Ovary (tissue), 9 donors: ENCODE data around the gene TCP11L1. TPM values are rescaled to one million over a fixed set of nuclear protein-coding genes. Genes with fewer than 3 reads are reported as not detected.
"Not testable (repeated sequence)": the region's sequence is repeated elsewhere in the genome, so short reads cannot be mapped to it uniquely, and the experiment has no call there.

Experiments used
- DNase-seq, 5 donors: peaks; one replicate each; pipeline ENCODE4 v3.0.0-alpha.2; 2019 to 2020
- H3K27ac ChIP-seq, 2 donors: fragments of 200-600 bp; one replicate each; pipeline versions ENCODE4 v1.5.1 to v1.8.0; 2019 to 2022
- H3K27me3 ChIP-seq: fragments of 200-600 bp; one replicate; pipeline ENCODE4 v1.8.0; 2022
- H3K36me3 ChIP-seq: fragments of 200-600 bp; sonication (generic); one replicate; pipeline ENCODE4 v1.5.1; 2019
- H3K4me1 ChIP-seq: one replicate; pipeline ENCODE4 v1.8.1; 2013; ENCODE audit warnings: mild to moderate bottlenecking, moderate library complexity; ENCODE audit not compliant: insufficient read depth
- H3K4me3 ChIP-seq: fragments of 200-600 bp; sonication (generic); one replicate; pipeline ENCODE4 v1.5.1; 2017
- H3K9me3 ChIP-seq, 2 donors: fragments of 200-600 bp in 1 of 2; sonication (generic) in 1 of 2; one replicate each; pipeline versions ENCODE4 v1.5.1 to v1.8.1; 2013 to 2019; ENCODE audit warnings: mild to moderate bottlenecking in 1 of 2, moderate library complexity in 1 of 2
- CTCF ChIP-seq, 3 donors: fragments of 450-650 bp in 2 of 3; fragments of 200-600 bp in 1 of 3; IDR thresholded peaks; one replicate each; pipeline versions ENCODE4 v1.5.1 to v1.8.0; 2016 to 2022; ENCODE audit warnings: antibody characterized with exemption in 3 of 3, mild to moderate bottlenecking in 1 of 3
- EP300 ChIP-seq: sonication (generic); formaldehyde crosslinking; IDR thresholded peaks from one replicate; pipeline ENCODE4 v1.6.1; 2017; ENCODE audit warnings: antibody characterized with exemption
- POLR2A ChIP-seq: fragments of 450-650 bp; IDR thresholded peaks from one replicate; pipeline ENCODE4 v1.6.1; 2017; ENCODE audit warnings: antibody characterized with exemption, mild to moderate bottlenecking, moderate library complexity
- WGBS, 3 donors: extraction: QIAGEN DNeasy Blood & Tissue Kit in 1 of 3; methylation state at CpG; one replicate each; pipeline versions ENCODE4 v1.1.5 to v1.1.7; 2013 to 2017; 5-methylcytosine and 5-hydroxymethylcytosine counted together
- intact Hi-C, 4 donors: fragments of 100-400 bp; cut with DNase I; formaldehyde crosslinking; loops; one replicate each; pipeline versions ENCODE4 v1.11.0 to v1.15.1; 2022 to 2023
- polyA plus RNA-seq, 2 donors: library from polyadenylated mRNA; stranded (reverse); fragments of 200-250 nt in 1 of 2; fragments of 350-450 nt in 1 of 2; fragmentation: Illumina TruSeq in 1 of 2; extraction: RNeasy Lipid Tissue Mini Kit (QIAGEN cat#74804) in 1 of 2; gene quantifications; one replicate each; pipeline ENCODE4 v1.2.3, GENCODE V29; 2013 to 2014
- total RNA-seq, 7 donors: library from RNA; depleted of rRNA in 2 of 7; stranded (reverse); fragments of >200 nt in 2 of 7; fragmentation: NEBNext Ultra II Directional in 3 of 7; extraction: Animal tissue kit (Norgen Biotek cat#: 25700) in 3 of 7; gene quantifications; one replicate each; pipeline versions ENCODE4 v1.1.0 to v1.2.4, GENCODE V29; 2016 to 2023
- donor health status: DM: no; HTN: no; CAD: no; lungs with moderate emphysema.
- donor health status: DM: no; HTN: no; CAD: no.
- donor health status: Bipolar disorder and iron deficiency.
- donor health status: DM: yes; HTN: yes; CAD: no.
- donor health status: DM: no; HTN: no; CAD: no.
- donor health status: DM: yes; HTN: yes; CAD: no.

The TCP11L1 gene
- total and polyA plus RNA-seq, 9 donors: 4.4 to 23.4 (median 14.3) TPM

GRCh38 chr11:33044285-33044756 is 4.9 kb downstream of the TCP11L1 start:
- 95 to 96% (median 96%) methylated on average over 4 of the region's 4 CpGs for WGBS, 3 donors
- intact Hi-C loops: no loop called here
- Histone ChIP-seq H3K36me3 (no peaks in the 10 kb centered on the region), H3K27ac (no peak overlapping the region), H3K4me1 (peaks cover 1% of the 10 kb centered on the region), H3K27me3 (no peaks in the 10 kb centered on the region), H3K9me3 (no peaks in the 10 kb centered on the region), H3K4me3 (no peak overlapping the region)
- no peak for DNase-seq
- TF ChIP-seq EP300: no peak
- TF ChIP-seq POLR2A: no peak
- TF ChIP-seq CTCF (IDR thresholded peaks at IDR 0.05): no peak

DNA sequence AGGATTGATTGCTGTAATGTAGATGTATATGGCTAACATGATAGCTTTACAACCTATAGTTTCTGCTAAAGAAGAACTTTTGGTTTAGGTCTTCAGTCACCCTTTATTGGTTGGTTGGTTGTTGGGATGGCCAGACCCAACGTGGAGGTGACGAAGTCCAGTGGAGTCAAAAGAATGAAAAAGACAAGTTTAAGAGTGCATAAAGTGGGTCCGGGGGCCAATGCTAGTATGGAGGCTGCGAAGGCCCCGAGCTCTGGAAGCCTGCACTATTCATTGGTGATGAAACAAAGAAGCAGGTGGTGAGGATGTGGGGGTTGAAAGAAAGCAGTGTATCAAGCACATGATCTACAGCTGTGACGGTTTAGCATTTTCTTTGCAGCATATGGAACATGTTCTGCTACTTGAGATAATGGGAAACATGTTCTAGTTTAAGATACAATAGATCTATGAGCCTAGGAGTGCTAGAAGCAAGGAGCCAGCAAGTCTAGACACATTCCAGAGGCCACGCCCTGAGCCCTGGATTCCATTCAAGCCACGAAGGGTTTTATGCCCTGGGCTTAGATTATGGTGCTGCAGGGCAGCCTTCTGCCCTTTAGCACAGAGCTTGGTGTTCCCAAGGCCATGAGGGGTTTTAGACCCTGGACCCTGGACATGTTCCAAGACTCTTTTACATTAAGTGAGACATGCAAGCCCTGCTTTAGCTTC is 6.3 kb downstream of the TCP11L1 start:
- WGBS, 3 donors: 82 to 87% (median 84%) methylated on average over 8 of the region's 8 CpGs
- H3K4me1 ChIP-seq: no peaks in the 10 kb centered on the region
- no peak overlapping the region for H3K4me3 ChIP-seq
- H3K27me3 ChIP-seq: no peaks in the 10 kb centered on the region
- no peak for DNase-seq
- TF ChIP-seq EP300: no peak
- no peak for TF ChIP-seq POLR2A
- no peak for TF ChIP-seq CTCF (IDR thresholded peaks at IDR 0.05)
- intact Hi-C loops: no loop called here
- no peaks in the 10 kb centered on the region for H3K36me3 ChIP-seq
- no peaks in the 10 kb centered on the region for H3K9me3 ChIP-seq
- H3K27ac ChIP-seq: no peak overlapping the region

DNA sequence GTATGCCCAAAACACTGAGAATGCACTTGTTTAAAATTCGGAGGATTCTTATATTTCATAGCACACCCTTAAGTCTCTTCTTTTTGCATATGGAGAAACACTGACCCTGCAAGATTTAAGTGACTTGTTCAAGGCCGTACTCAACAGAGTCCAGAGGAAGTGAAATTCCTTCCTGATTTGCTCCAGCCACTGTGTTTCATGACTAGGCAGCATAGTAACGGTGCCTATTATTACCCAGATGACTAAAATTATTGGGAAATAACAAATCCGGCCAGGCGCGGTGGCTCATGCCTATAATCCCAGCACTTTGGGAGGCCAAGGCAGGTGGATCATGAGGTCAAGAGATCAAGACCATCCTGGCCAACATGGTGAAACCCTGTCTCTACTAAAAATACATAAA is 9.3 kb downstream of the TCP11L1 start:
- H3K27ac ChIP-seq, H3K9me3 ChIP-seq, H3K4me1 ChIP-seq, H3K27me3 ChIP-seq, intact Hi-C loops, H3K4me3 ChIP-seq, H3K36me3 ChIP-seq, DNase-seq: not testable (repeated sequence)
- 84 to 91% (median 91%) methylated on average over 6 of the region's 6 CpGs for WGBS, 3 donors

- intact Hi-C loops, H3K4me1 ChIP-seq, H3K4me3 ChIP-seq, H3K36me3 ChIP-seq, H3K27me3 ChIP-seq, DNase-seq, H3K27ac ChIP-seq, H3K9me3 ChIP-seq: not testable (repeated sequence)
- 93 to 97% (median 97%) methylated on average over 3 of the region's 3 CpGs for WGBS, 3 donors
Observed at GRCh38 chr11:33049565-33050408, 10.4 kb downstream of the TCP11L1 start.

GRCh38 chr11:33052231-33052630 is 12.9 kb downstream of the TCP11L1 start:
- TF ChIP-seq CTCF (IDR thresholded peaks at IDR 0.05) (no peak), POLR2A (no peak), EP300 (no peak)
- intact Hi-C loops: no loop called here
- H3K4me1 ChIP-seq: no peaks in the 10 kb centered on the region
- DNase-seq: no peak
- H3K4me3 ChIP-seq: no peak overlapping the region
- no peaks in the 10 kb centered on the region for H3K9me3 ChIP-seq
- no peaks in the 10 kb centered on the region for H3K36me3 ChIP-seq
- 90 to 93% (median 91%) methylated on average over 2 of the region's 2 CpGs for WGBS, 3 donors
- no peak overlapping the region for H3K27ac ChIP-seq
- no peaks in the 10 kb centered on the region for H3K27me3 ChIP-seq
